ENCODE results near the gene LGI2.
"Not testable (repeated sequence)": the region's sequence is repeated elsewhere in the genome, so short reads cannot be mapped to it uniquely, and the experiment has no call there.

LGI2 gene

DNA sequence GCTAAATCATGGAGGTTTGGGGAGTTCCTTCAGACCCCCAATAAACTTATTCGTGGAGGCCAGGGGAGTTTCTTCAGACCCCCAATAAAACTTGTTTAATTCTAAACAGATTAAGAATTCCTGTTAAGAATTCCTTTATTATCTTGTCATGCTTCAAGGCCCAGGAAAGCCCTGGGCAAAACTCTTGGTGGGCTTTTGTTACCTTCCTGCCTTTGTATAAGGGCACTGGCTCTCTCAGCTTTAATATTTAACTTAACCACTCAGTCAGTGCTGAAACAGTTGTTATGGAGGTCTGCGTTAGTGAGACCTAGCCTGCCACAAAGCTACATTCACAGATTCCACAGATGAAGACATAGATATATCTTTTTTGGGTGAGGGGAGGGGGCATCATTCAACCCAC, 29.0 kb upstream of the LGI2 start:
- Histone ChIP-seq H3K14ac (ENCODE audit: low read length) (no peak overlapping the region), H3K9me3 (ENCODE audit: insufficient read depth, low read depth, low read length) (peaks cover 2% of the 10 kb centered on the region), H3K18ac (ENCODE audit: low read length) (no peak overlapping the region), H4K8ac (ENCODE audit: low read depth, low read length) (no peak overlapping the region), H3K27ac (ENCODE audit: low read depth, low read length) (no peak overlapping the region), H3K9ac (ENCODE audit: low read length) (no peak overlapping the region), H3K36me3 (ENCODE audit: control insufficient read depth in 1 of 2, insufficient read depth in 2 of 2, low read length in 2 of 2) (no peaks in the 10 kb centered on the region), H3K4me1 (ENCODE audit: control insufficient read depth in 1 of 2, insufficient read depth in 2 of 2, low read length in 2 of 2) (peaks cover 0 to 5% of the 10 kb centered on the region in 2 experiments), H2AFZ (ENCODE audit: insufficient read depth, low read length, poor library complexity) (no peak overlapping the region), H3K4me2 (ENCODE audit: low read length) (no peak overlapping the region), H4K91ac (ENCODE audit: low read depth, low read length) (no peak overlapping the region), H3K4me3 (ENCODE audit: low read depth, low read length) (no peak overlapping the region), H4K12ac (ENCODE audit: low read depth, low read length) (no peak overlapping the region), H3K79me2 (ENCODE audit: control insufficient read depth, insufficient read depth, low read length, poor library complexity) (no peaks in the 10 kb centered on the region), H3K27me3 (ENCODE audit: insufficient read depth, low read length) (no peaks in the 10 kb centered on the region), H3K23ac (ENCODE audit: low read length) (no peak overlapping the region), H2BK120ac (ENCODE audit: insufficient read depth, low read length, poor library complexity) (no peak overlapping the region), H3K79me1 (ENCODE audit: low read length) (no peaks in the 10 kb centered on the region), H2BK5ac (ENCODE audit: low read depth, low read length, poor library complexity) (no peak overlapping the region), H2BK12ac (ENCODE audit: low read length) (no peak overlapping the region), H3K4ac (ENCODE audit: low read depth, low read length) (no peak overlapping the region), H2AK5ac (ENCODE audit: low read length) (no peak overlapping the region)
- WGBS (ENCODE audit: extremely low coverage, insufficient coverage, insufficient read length): no CpG with 5 or more reads among the region's 2 CpGs
- DNase-seq: no peak

DNA sequence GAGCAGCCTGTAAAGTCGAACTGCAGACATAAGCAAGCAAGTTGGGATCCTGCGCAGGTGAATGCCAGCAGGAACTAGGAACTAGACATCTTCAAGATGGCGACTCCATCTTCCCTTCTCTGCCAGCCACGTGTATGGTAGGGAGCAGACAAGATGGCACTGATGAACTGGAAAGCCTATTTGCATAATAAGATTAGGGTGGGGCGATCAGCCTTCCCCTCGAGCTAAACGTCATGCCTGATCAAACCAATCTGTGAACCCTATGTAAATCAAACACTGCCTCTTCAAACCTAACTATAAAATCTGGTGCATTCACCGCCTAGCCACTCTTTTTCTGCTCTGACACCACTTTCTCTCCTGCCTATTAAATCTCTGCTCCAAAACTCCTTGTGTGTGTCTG, 28.1 kb upstream of the LGI2 start:
- H3K4me3 ChIP-seq (ENCODE audit: low read depth, low read length): no peak overlapping the region
- no peak overlapping the region for H3K18ac ChIP-seq (ENCODE audit: low read length)
- no CpG with 5 or more reads among the region's 8 CpGs for WGBS (ENCODE audit: extremely low coverage, insufficient coverage, insufficient read length)
- H3K4ac ChIP-seq (ENCODE audit: low read depth, low read length): no peak overlapping the region
- no peak overlapping the region for H2BK120ac ChIP-seq (ENCODE audit: insufficient read depth, low read length, poor library complexity)
- H2BK12ac ChIP-seq (ENCODE audit: low read length): no peak overlapping the region
- H4K91ac ChIP-seq (ENCODE audit: low read depth, low read length): no peak overlapping the region
- H3K79me2 ChIP-seq (ENCODE audit: control insufficient read depth, insufficient read depth, low read length, poor library complexity): no peaks in the 10 kb centered on the region
- H4K12ac ChIP-seq (ENCODE audit: low read depth, low read length): no peak overlapping the region
- H3K27me3 ChIP-seq (ENCODE audit: insufficient read depth, low read length): no peaks in the 10 kb centered on the region
- no peak for DNase-seq
- H3K36me3 ChIP-seq (ENCODE audit: control insufficient read depth in 1 of 2, insufficient read depth in 2 of 2, low read length in 2 of 2): no peaks in the 10 kb centered on the region
- peaks cover 2% of the 10 kb centered on the region for H3K9me3 ChIP-seq (ENCODE audit: insufficient read depth, low read depth, low read length)
- H2AK5ac ChIP-seq (ENCODE audit: low read length): no peak overlapping the region
- H2BK5ac ChIP-seq (ENCODE audit: low read depth, low read length, poor library complexity): no peak overlapping the region
- no peak overlapping the region for H3K27ac ChIP-seq (ENCODE audit: low read depth, low read length)
- no peaks in the 10 kb centered on the region for H3K79me1 ChIP-seq (ENCODE audit: low read length)
- no peak overlapping the region for H4K8ac ChIP-seq (ENCODE audit: low read depth, low read length)
- peaks cover 0 to 5% of the 10 kb centered on the region in 2 experiments for H3K4me1 ChIP-seq (ENCODE audit: control insufficient read depth in 1 of 2, insufficient read depth in 2 of 2, low read length in 2 of 2)
- no peak overlapping the region for H3K23ac ChIP-seq (ENCODE audit: low read length)
- H3K9ac ChIP-seq (ENCODE audit: low read length): no peak overlapping the region
- no peak overlapping the region for H3K4me2 ChIP-seq (ENCODE audit: low read length)
- no peak overlapping the region for H3K14ac ChIP-seq (ENCODE audit: low read length)
- no peak overlapping the region for H2AFZ ChIP-seq (ENCODE audit: insufficient read depth, low read length, poor library complexity)

DNA sequence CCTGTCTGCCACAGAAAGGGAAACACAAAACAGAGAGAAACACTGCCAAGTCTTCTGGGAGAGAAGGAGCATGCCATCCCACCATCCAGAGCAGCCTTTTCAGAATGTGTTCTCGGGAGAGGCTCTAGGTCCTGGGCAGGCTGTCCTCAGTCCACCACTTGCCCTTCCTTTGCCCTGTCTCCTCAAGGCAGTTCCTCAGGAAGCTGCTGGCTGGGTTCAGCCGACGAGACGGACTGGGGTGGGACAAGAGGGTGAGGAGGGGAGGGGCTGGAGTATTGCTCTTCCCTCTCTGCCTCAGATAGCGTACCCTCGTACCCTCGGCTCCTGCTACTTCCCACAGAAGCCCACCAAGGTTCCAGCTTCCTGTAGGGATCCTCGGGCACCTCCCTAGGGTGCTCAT, 26.6 kb upstream of the LGI2 start:
- no peak overlapping the region for H3K14ac ChIP-seq (ENCODE audit: low read length)
- H2BK5ac ChIP-seq (ENCODE audit: low read depth, low read length, poor library complexity): no peak overlapping the region
- H3K27me3 ChIP-seq (ENCODE audit: insufficient read depth, low read length): no peaks in the 10 kb centered on the region
- H3K4me3 ChIP-seq (ENCODE audit: low read depth, low read length): no peak overlapping the region
- H2BK12ac ChIP-seq (ENCODE audit: low read length): no peak overlapping the region
- no peaks in the 10 kb centered on the region for H3K36me3 ChIP-seq (ENCODE audit: control insufficient read depth in 1 of 2, insufficient read depth in 2 of 2, low read length in 2 of 2)
- no peak overlapping the region for H2AFZ ChIP-seq (ENCODE audit: insufficient read depth, low read length, poor library complexity)
- no peak overlapping the region for H2AK5ac ChIP-seq (ENCODE audit: low read length)
- no peak overlapping the region for H4K91ac ChIP-seq (ENCODE audit: low read depth, low read length)
- H3K79me2 ChIP-seq (ENCODE audit: control insufficient read depth, insufficient read depth, low read length, poor library complexity): no peaks in the 10 kb centered on the region
- H3K4ac ChIP-seq (ENCODE audit: low read depth, low read length): no peak overlapping the region
- H3K9me3 ChIP-seq (ENCODE audit: insufficient read depth, low read depth, low read length): peaks cover 2% of the 10 kb centered on the region
- H3K27ac ChIP-seq (ENCODE audit: low read depth, low read length): no peak overlapping the region
- H3K9ac ChIP-seq (ENCODE audit: low read length): no peak overlapping the region
- WGBS (ENCODE audit: extremely low coverage, insufficient coverage, insufficient read length): no CpG with 5 or more reads among the region's 8 CpGs
- no peak overlapping the region for H3K18ac ChIP-seq (ENCODE audit: low read length)
- no peak overlapping the region for H4K12ac ChIP-seq (ENCODE audit: low read depth, low read length)
- H3K23ac ChIP-seq (ENCODE audit: low read length): no peak overlapping the region
- H2BK120ac ChIP-seq (ENCODE audit: insufficient read depth, low read length, poor library complexity): no peak overlapping the region
- no peak overlapping the region for H4K8ac ChIP-seq (ENCODE audit: low read depth, low read length)
- H3K4me1 ChIP-seq (ENCODE audit: control insufficient read depth in 1 of 2, insufficient read depth in 2 of 2, low read length in 2 of 2): peaks cover 0 to 5% of the 10 kb centered on the region in 2 experiments
- no peak for DNase-seq
- H3K79me1 ChIP-seq (ENCODE audit: low read length): no peaks in the 10 kb centered on the region
- H3K4me2 ChIP-seq (ENCODE audit: low read length): no peak overlapping the region

DNA sequence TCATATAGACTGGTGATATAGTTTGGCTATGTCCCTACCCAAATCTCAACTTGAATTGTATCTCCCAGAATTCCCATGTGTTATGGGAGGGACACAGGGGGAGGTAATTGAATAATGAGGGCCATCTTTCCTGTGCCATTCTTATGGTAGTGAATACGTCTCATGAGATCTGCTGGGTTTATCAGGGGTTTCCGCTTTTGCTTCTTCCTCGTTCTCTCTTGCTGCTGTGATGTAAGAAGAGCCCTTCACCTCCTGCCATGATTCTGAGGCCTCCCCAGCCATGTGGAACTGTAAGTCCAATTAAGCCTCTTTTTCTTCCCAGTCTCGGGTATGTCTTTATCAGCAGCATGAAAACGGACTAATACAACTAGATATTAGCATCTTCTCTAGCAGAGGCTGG, 21.3 kb upstream of the LGI2 start:
- not testable (repeated sequence) for H3K79me2 ChIP-seq (ENCODE audit: control insufficient read depth, insufficient read depth, low read length, poor library complexity); H2BK5ac ChIP-seq (ENCODE audit: low read depth, low read length, poor library complexity); DNase-seq; H3K4ac ChIP-seq (ENCODE audit: low read depth, low read length); H2BK12ac ChIP-seq (ENCODE audit: low read length); H3K18ac ChIP-seq (ENCODE audit: low read length); H3K23ac ChIP-seq (ENCODE audit: low read length); H3K4me3 ChIP-seq (ENCODE audit: low read depth, low read length); H2AFZ ChIP-seq (ENCODE audit: insufficient read depth, low read length, poor library complexity); H4K91ac ChIP-seq (ENCODE audit: low read depth, low read length); H3K36me3 ChIP-seq (ENCODE audit: control insufficient read depth in 1 of 2, insufficient read depth in 2 of 2, low read length in 2 of 2); H2AK5ac ChIP-seq (ENCODE audit: low read length); H3K4me2 ChIP-seq (ENCODE audit: low read length); H4K8ac ChIP-seq (ENCODE audit: low read depth, low read length); H3K9me3 ChIP-seq (ENCODE audit: insufficient read depth, low read depth, low read length); H3K9ac ChIP-seq (ENCODE audit: low read length); H2BK120ac ChIP-seq (ENCODE audit: insufficient read depth, low read length, poor library complexity); H4K12ac ChIP-seq (ENCODE audit: low read depth, low read length); H3K14ac ChIP-seq (ENCODE audit: low read length); H3K4me1 ChIP-seq (ENCODE audit: control insufficient read depth in 1 of 2, insufficient read depth in 2 of 2, low read length in 2 of 2); H3K27ac ChIP-seq (ENCODE audit: low read depth, low read length); H3K79me1 ChIP-seq (ENCODE audit: low read length); H3K27me3 ChIP-seq (ENCODE audit: insufficient read depth, low read length)
- no CpG with 5 or more reads among the region's 5 CpGs for WGBS (ENCODE audit: extremely low coverage, insufficient coverage, insufficient read length)
